OCI-LY3 (cell line): ENCODE data around the gene TRNT1.

Experiments used
- H2AFZ ChIP-seq: fragments of 200-600, 300-600 bp; shearing (Covaris generic); 2 replicates; pipeline ENCODE4 v1.6.0; 2014; ENCODE audit warnings: antibody characterized with exemption, low read depth, low read length
- H3K27ac ChIP-seq: fragments of 200-600, 300-600 bp; sonication (generic); 2 replicates; pipeline ENCODE4 v1.5.1; 2014; ENCODE audit warnings: mild to moderate bottlenecking, low read length, moderate library complexity, mixed read lengths
- H3K27me3 ChIP-seq: fragments of 200-600, 300-600 bp; sonication (generic); 2 replicates; pipeline ENCODE4 v1.6.1; 2014; ENCODE audit warnings: low read depth, low read length, mixed read lengths
- H3K36me3 ChIP-seq: fragments of 200-600, 300-600 bp; sonication (generic); replicated peaks from 2 replicates; pipeline ENCODE3; 2014; ENCODE audit warnings: low read depth, low read length, mixed read lengths
- H3K4me1 ChIP-seq: fragments of 300-600, 200-600 bp; sonication (generic); 2 replicates; pipeline ENCODE4 v1.6.1; 2014; ENCODE audit warnings: low read length, mixed read lengths
- H3K4me2 ChIP-seq: fragments of 200-600, 300-600 bp; sonication (generic); 2 replicates; pipeline ENCODE4 v1.6.1; 2014; ENCODE audit warnings: low read length, mixed read lengths
- H3K4me3 ChIP-seq: fragments of 300-600, 200-600 bp; sonication (generic); 2 replicates; pipeline ENCODE4 v1.5.1; 2014; ENCODE audit warnings: antibody characterized with exemption, mild to moderate bottlenecking, low read length, moderate library complexity
- H3K79me2 ChIP-seq: fragments of 300-600, 200-600 bp; shearing (Covaris generic); 2 replicates; pipeline ENCODE4 v1.6.1; 2014; ENCODE audit warnings: mild to moderate bottlenecking, low read length, mixed read lengths
- H3K9ac ChIP-seq: fragments of 300-600, 200-600 bp; shearing (Covaris generic); 2 replicates; pipeline ENCODE4 v1.6.0; 2014; ENCODE audit warnings: mild to moderate bottlenecking, low read length, moderate library complexity
- H3K9me3 ChIP-seq: fragments of 200-600, 300-600 bp; shearing (Covaris generic); 2 replicates; pipeline ENCODE4 v1.6.1; 2014; ENCODE audit warnings: low read length, mixed read lengths; ENCODE audit not compliant: insufficient read depth
- H4K20me1 ChIP-seq: fragments of 200-600, 300-600 bp; sonication (generic); 2 replicates; pipeline ENCODE4 v1.6.1; 2016; ENCODE audit warnings: low read length, mixed read lengths; ENCODE audit not compliant: insufficient read depth
- EZH2phosphoT487 ChIP-seq: fragments of 200-600 bp; shearing (Covaris generic); IDR thresholded peaks from 2 replicates; pipeline ENCODE4 v1.6.1; 2018; ENCODE audit warnings: antibody characterized with exemption, mixed run types, low read depth
- TF ChIP-seq, protein P1 (sequence below): fragments of 200-600, 300-600 bp; sonication (generic); IDR thresholded peaks from 2 replicates; pipeline ENCODE4 v1.5.1; 2014; ENCODE audit warnings: antibody characterized with exemption, low read length, low read depth

Gene TRNT1

DNA sequence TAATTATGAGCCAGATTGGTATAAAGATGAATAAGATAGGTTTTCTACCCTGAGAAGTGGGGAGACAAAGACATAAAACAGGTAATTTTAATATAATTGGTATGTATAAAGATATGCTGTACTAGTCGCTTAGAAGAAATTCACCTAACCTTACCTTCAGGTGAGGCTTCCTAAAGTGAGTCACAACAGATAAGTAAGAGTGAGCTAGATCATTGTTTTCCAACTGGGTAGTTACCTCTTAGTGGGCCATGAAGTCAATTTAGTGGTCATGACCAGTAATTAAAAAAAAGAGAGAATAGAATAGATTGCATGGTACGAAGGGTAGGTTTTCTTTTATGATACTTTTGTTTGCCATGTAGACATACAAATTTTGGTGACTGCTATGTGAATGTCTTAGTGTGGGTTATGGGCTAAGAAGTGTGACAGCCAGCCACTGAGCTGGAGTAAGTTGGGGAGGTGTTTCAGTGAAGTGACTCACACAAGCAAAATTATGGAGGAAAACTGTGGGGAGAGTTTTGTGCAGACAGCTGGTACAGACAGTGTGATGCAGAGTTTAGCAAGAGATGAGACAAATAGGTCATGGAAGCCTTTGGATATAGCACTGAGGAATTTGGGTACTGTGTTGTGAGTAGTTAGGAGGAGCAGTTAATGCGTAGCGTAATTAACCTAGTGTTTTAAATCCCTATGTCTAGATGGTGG, 8.2 kb downstream of the TRNT1 start:
- no peaks in the 10 kb centered on the region for H3K4me1 ChIP-seq
- H3K27ac ChIP-seq = no peak overlapping the region
- H3K79me2 ChIP-seq = peaks cover 82% of the 10 kb centered on the region
- H3K27me3 ChIP-seq = no peaks in the 10 kb centered on the region
- H2AFZ ChIP-seq = no peak overlapping the region
- no peaks in the 10 kb centered on the region for H3K9me3 ChIP-seq
- peaks cover 62% of the 10 kb centered on the region for H3K36me3 ChIP-seq
- no peak overlapping the region for H3K4me3 ChIP-seq
- TF ChIP-seq EZH2phosphoT487 = no peak
- TF ChIP-seq, protein P1, sequence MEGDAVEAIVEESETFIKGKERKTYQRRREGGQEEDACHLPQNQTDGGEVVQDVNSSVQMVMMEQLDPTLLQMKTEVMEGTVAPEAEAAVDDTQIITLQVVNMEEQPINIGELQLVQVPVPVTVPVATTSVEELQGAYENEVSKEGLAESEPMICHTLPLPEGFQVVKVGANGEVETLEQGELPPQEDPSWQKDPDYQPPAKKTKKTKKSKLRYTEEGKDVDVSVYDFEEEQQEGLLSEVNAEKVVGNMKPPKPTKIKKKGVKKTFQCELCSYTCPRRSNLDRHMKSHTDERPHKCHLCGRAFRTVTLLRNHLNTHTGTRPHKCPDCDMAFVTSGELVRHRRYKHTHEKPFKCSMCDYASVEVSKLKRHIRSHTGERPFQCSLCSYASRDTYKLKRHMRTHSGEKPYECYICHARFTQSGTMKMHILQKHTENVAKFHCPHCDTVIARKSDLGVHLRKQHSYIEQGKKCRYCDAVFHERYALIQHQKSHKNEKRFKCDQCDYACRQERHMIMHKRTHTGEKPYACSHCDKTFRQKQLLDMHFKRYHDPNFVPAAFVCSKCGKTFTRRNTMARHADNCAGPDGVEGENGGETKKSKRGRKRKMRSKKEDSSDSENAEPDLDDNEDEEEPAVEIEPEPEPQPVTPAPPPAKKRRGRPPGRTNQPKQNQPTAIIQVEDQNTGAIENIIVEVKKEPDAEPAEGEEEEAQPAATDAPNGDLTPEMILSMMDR = no peak
- no peak overlapping the region for H3K9ac ChIP-seq
- peaks cover 30% of the 10 kb centered on the region for H4K20me1 ChIP-seq
- H3K4me2 ChIP-seq = no peak overlapping the region

DNA sequence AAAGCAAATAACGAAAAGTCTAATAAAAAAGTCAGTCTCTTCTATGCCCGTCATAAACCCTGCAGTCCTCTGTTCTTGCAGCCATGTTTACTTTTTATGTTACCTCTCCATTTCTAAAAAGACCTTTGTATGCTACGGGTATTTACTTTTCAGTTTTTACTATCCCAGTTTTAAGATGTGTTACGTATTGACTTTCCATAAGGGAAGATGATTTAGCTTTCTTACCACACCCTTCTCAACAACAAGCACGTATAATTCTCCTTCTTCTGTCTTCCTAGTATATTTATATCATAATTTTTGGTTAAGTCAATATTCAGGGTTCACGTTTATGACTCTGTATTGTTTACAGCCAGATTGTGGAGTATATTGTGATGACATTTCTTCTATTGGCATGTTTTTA, 10.8 kb downstream of the TRNT1 start:
- Histone ChIP-seq H4K20me1 (peaks cover 30% of the 10 kb centered on the region), H3K36me3 (peaks cover 74% of the 10 kb centered on the region), H3K27me3 (no peaks in the 10 kb centered on the region), H3K4me3 (no peak overlapping the region), H3K9ac (no peak overlapping the region), H3K4me1 (peaks cover 11% of the 10 kb centered on the region), H3K27ac (no peak overlapping the region), H3K79me2 (peaks cover 76% of the 10 kb centered on the region), H2AFZ (no peak overlapping the region), H3K4me2 (no peak overlapping the region), H3K9me3 (no peaks in the 10 kb centered on the region)
- TF ChIP-seq, protein P1 = no peak
- TF ChIP-seq EZH2phosphoT487 = no peak

DNA sequence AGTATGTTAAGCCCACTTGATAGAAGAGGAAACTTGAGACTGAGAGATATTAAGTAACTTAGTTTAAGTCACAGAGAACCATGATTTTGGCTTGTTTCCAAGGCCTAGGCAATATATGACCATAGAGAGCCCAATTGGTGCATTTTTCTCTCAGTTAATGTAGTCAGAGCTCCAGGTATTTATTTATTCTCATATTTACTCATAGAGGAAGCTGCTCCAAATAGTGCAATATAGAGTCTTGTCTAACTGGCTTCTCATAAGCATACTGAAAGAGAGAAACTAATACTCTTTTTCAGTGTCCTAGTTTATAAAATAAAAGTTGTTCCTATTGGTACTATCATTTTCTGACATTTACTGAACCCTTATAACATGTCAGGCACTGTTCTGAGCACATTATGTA, 15.2 kb downstream of the TRNT1 start:
- TF ChIP-seq EZH2phosphoT487 = no peak
- TF ChIP-seq, protein P1 = no peak
- Histone ChIP-seq H3K27me3 (no peaks in the 10 kb centered on the region), H3K9ac (no peak overlapping the region), H3K36me3 (peaks cover 94% of the 10 kb centered on the region), H3K9me3 (no peaks in the 10 kb centered on the region), H2AFZ (no peak overlapping the region), H3K4me1 (peaks cover 11% of the 10 kb centered on the region), H3K4me3 (no peak overlapping the region), H3K27ac (peak overlapping the region; percentile 48), H3K4me2 (no peak overlapping the region), H3K79me2 (peaks cover 62% of the 10 kb centered on the region), H4K20me1 (peaks cover 3% of the 10 kb centered on the region; the same call in 1 of the 2 replicates)

DNA sequence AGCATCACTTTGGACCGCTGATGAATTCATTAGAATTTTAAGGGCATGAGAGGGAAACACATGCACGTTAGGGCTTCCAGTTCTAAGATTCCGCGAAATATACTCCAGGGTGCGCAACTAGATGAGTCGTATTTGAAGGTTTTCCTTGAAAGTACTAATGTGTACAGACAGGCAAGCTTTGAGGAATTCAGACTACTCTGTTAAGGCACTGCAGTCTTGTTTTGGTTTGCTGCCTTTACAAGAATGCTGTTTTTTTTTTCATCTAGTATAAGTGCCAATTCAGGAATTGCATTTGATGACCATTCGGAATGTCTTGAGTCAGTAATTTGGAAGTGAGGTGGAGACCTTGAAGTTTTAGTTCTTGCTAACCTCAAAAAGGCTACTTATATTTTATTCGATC, 19.1 kb downstream of the TRNT1 start:
- Histone ChIP-seq H3K27ac (no peak overlapping the region), H3K79me2 (peaks cover 55% of the 10 kb centered on the region), H3K4me3 (no peak overlapping the region), H2AFZ (no peak overlapping the region), H3K9ac (no peak overlapping the region), H3K4me2 (no peak overlapping the region), H3K27me3 (no peaks in the 10 kb centered on the region), H3K36me3 (peaks cover 87% of the 10 kb centered on the region), H3K4me1 (peaks cover 11% of the 10 kb centered on the region), H4K20me1 (no peaks in the 10 kb centered on the region; the same call in 1 of the 2 replicates), H3K9me3 (no peaks in the 10 kb centered on the region)
- TF ChIP-seq, protein P1 = no peak
- no peak for TF ChIP-seq EZH2phosphoT487
